NB4 (cell line): ENCODE results near the gene SMCP.

ENCODE experiments used
- DNase-seq: peaks from one replicate; pipeline ENCODE4 v3.0.0; 2010; ENCODE audit warnings: low read depth
- H3K4me3 ChIP-seq: one replicate; pipeline ENCODE4 v1.5.1; 2011; ENCODE audit warnings: mild to moderate bottlenecking, low read depth, low read length, moderate library complexity
- MYC ChIP-seq: IDR thresholded peaks from 2 replicates; pipeline ENCODE4 v1.6.1; 2011; ENCODE audit warnings: low read depth, low read length
- POLR2A ChIP-seq: IDR thresholded peaks from 2 replicates; pipeline ENCODE4 v1.6.1; 2011; ENCODE audit warnings: mild to moderate bottlenecking; ENCODE audit not compliant: insufficient read length; ENCODE audit errors: extremely low read depth
- TF ChIP-seq, protein P1 (sequence below): IDR thresholded peaks from one replicate; pipeline ENCODE4 v1.5.1; 2012; ENCODE audit warnings: low read depth, low read length
- TF ChIP-seq, protein P2 (sequence below): IDR thresholded peaks from 2 replicates; pipeline ENCODE4 v1.6.1; 2011; ENCODE audit warnings: low read depth, low read length

Gene SMCP

DNA sequence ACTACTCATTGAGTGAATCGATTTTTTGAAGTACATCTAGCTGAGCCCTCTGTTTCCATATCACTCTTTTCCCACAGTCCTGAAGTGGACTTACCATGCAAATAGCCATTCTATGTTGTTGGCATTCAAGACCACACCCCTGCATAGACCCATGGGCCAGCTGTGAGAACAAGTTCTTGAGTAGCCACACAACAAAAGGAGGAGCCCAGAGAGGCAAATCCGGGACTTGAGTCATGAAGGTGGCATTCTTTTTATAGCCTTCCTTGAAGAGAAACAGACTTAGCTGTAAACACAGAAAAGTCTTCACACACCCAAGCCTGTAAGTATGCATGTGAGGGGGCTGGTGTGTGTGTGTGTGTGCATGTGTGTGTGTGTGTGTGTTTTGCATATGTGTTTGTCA, 55.1 kb downstream of the SMCP start:
- no peak for DNase-seq
- H3K4me3 ChIP-seq: no peak overlapping the region
- TF ChIP-seq POLR2A: no peak
- TF ChIP-seq MYC: no peak
- TF ChIP-seq, protein P1, sequence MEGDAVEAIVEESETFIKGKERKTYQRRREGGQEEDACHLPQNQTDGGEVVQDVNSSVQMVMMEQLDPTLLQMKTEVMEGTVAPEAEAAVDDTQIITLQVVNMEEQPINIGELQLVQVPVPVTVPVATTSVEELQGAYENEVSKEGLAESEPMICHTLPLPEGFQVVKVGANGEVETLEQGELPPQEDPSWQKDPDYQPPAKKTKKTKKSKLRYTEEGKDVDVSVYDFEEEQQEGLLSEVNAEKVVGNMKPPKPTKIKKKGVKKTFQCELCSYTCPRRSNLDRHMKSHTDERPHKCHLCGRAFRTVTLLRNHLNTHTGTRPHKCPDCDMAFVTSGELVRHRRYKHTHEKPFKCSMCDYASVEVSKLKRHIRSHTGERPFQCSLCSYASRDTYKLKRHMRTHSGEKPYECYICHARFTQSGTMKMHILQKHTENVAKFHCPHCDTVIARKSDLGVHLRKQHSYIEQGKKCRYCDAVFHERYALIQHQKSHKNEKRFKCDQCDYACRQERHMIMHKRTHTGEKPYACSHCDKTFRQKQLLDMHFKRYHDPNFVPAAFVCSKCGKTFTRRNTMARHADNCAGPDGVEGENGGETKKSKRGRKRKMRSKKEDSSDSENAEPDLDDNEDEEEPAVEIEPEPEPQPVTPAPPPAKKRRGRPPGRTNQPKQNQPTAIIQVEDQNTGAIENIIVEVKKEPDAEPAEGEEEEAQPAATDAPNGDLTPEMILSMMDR: no peak
- TF ChIP-seq, protein P2, sequence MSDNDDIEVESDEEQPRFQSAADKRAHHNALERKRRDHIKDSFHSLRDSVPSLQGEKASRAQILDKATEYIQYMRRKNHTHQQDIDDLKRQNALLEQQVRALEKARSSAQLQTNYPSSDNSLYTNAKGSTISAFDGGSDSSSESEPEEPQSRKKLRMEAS: no peak
